ENCODE results near the gene HRCT1. TPM values are rescaled to one million over a fixed set of nuclear protein-coding genes. Genes with fewer than 3 reads are reported as not detected.

The HRCT1 gene
- total and polyA plus RNA-seq, 2 experiments from 2014 or later: not detected

DNA sequence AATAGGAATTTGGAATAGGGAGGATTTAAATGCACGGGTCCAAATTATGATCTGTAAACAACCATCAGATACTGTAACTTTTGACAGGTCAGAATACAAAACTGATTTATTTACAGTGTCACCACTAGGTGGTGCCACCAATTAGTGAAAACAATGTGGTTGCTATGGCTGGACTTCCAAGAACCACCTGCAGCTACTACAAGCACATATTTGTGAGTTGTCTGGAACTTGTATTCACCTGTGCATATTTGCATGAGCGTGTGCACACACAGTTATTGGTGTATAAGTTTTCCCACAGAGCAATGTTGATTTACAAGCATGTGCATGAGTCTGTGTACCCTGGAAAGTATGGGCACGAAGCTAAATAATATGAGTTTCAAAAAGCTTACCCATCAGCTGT lies 3.0 kb upstream of the HRCT1 start:
- Histone ChIP-seq H3K27me3 (ENCODE audit: insufficient read depth) (no peaks in the 10 kb centered on the region), H3K36me3 (ENCODE audit: insufficient read depth) (no peaks in the 10 kb centered on the region), H3K27ac (ENCODE audit: low read depth) (no peak overlapping the region), H3F3A (replicated peaks; ENCODE audit: low read depth) (no peaks in the 10 kb centered on the region), H3K4me1 (ENCODE audit: insufficient read depth) (peaks cover 8% of the 10 kb centered on the region), H3K4me3 (no peak overlapping the region), H2AFZ (no peak overlapping the region), H4K20me1 (replicated peaks; ENCODE audit: insufficient read depth) (no peaks in the 10 kb centered on the region), H3K79me2 (replicated peaks; ENCODE audit: insufficient read depth) (no peaks in the 10 kb centered on the region), H3K4me2 (no peak overlapping the region), H3K9me2 (ENCODE audit: insufficient read depth) (no peaks in the 10 kb centered on the region)
- Mint-ChIP-seq H3K27ac (no peak overlapping the region), H3K27me3 (ENCODE audit: insufficient read depth, low read depth, poor library complexity) (peaks cover 9% of the 10 kb centered on the region), H3K36me3 (ENCODE audit: low read depth) (no peaks in the 10 kb centered on the region), H3K4me3 (no peak overlapping the region), H3K4me1 (peaks cover 30% of the 10 kb centered on the region), H3K9me3 (no peaks in the 10 kb centered on the region)
- peak; percentile 12; the same call in 1 of the 3 replicates for ATAC-seq
- TF ChIP-seq, protein P1, sequence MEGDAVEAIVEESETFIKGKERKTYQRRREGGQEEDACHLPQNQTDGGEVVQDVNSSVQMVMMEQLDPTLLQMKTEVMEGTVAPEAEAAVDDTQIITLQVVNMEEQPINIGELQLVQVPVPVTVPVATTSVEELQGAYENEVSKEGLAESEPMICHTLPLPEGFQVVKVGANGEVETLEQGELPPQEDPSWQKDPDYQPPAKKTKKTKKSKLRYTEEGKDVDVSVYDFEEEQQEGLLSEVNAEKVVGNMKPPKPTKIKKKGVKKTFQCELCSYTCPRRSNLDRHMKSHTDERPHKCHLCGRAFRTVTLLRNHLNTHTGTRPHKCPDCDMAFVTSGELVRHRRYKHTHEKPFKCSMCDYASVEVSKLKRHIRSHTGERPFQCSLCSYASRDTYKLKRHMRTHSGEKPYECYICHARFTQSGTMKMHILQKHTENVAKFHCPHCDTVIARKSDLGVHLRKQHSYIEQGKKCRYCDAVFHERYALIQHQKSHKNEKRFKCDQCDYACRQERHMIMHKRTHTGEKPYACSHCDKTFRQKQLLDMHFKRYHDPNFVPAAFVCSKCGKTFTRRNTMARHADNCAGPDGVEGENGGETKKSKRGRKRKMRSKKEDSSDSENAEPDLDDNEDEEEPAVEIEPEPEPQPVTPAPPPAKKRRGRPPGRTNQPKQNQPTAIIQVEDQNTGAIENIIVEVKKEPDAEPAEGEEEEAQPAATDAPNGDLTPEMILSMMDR (conservative IDR thresholded peaks at IDR 0.05; ENCODE audit: low read depth in 2 of 2): peak; percentile 77 to 91
- no peak for TF ChIP-seq ZNF331 (CRISPR knock-in tag; IDR thresholded peaks at IDR 0.05; ENCODE audit: low read depth)
- TF ChIP-seq, protein P2, sequence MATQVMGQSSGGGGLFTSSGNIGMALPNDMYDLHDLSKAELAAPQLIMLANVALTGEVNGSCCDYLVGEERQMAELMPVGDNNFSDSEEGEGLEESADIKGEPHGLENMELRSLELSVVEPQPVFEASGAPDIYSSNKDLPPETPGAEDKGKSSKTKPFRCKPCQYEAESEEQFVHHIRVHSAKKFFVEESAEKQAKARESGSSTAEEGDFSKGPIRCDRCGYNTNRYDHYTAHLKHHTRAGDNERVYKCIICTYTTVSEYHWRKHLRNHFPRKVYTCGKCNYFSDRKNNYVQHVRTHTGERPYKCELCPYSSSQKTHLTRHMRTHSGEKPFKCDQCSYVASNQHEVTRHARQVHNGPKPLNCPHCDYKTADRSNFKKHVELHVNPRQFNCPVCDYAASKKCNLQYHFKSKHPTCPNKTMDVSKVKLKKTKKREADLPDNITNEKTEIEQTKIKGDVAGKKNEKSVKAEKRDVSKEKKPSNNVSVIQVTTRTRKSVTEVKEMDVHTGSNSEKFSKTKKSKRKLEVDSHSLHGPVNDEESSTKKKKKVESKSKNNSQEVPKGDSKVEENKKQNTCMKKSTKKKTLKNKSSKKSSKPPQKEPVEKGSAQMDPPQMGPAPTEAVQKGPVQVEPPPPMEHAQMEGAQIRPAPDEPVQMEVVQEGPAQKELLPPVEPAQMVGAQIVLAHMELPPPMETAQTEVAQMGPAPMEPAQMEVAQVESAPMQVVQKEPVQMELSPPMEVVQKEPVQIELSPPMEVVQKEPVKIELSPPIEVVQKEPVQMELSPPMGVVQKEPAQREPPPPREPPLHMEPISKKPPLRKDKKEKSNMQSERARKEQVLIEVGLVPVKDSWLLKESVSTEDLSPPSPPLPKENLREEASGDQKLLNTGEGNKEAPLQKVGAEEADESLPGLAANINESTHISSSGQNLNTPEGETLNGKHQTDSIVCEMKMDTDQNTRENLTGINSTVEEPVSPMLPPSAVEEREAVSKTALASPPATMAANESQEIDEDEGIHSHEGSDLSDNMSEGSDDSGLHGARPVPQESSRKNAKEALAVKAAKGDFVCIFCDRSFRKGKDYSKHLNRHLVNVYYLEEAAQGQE (IDR thresholded peaks at IDR 0.05; ENCODE audit: unreplicated experiment): no peak
- TF ChIP-seq CREB1 (CRISPR knock-in tag; IDR thresholded peaks at IDR 0.05; ENCODE audit: low read depth): no peak
- peak; percentile 77 for DNase-seq (ENCODE audit: low spot score)

DNA sequence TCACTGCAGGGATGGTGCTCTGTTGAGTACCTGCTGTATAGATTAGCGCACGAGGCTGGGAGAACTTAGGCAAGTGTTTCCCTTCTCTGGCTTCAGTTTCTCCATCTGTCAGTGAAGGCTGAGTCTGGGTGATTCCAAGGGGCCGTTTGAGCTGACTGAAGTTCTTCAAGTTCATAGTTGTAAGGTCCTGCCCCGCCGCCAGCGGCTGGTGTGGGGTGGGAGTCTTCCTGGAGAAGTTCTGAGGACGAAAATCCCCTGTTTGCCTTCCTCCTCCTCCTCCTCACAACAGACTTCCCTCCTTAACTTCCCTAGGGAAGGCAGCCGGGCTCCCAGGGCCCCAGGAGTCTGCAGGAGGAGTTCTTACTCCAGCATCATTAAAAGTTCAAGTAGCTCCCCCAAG lies 1.7 kb upstream of the HRCT1 start:
- H3K27ac Mint-ChIP-seq: no peak overlapping the region
- Histone ChIP-seq H3K27ac (ENCODE audit: low read depth) (no peak overlapping the region), H3K79me2 (replicated peaks; ENCODE audit: insufficient read depth) (no peaks in the 10 kb centered on the region), H2AFZ (no peak overlapping the region; the same call in 1 of the 2 replicates), H3K27me3 (ENCODE audit: insufficient read depth) (no peaks in the 10 kb centered on the region), H3K4me3 (no peak overlapping the region), H3F3A (replicated peaks; ENCODE audit: low read depth) (no peaks in the 10 kb centered on the region), H3K9me2 (ENCODE audit: insufficient read depth) (no peaks in the 10 kb centered on the region), H4K20me1 (replicated peaks; ENCODE audit: insufficient read depth) (no peaks in the 10 kb centered on the region), H3K36me3 (ENCODE audit: insufficient read depth) (no peaks in the 10 kb centered on the region), H3K4me2 (no peak overlapping the region), H3K4me1 (ENCODE audit: insufficient read depth) (peaks cover 20% of the 10 kb centered on the region)
- no peak for DNase-seq (ENCODE audit: low spot score)
- no peaks in the 10 kb centered on the region for H3K9me3 Mint-ChIP-seq
- H3K4me3 Mint-ChIP-seq: no peak overlapping the region
- peaks cover 11% of the 10 kb centered on the region for H3K27me3 Mint-ChIP-seq (ENCODE audit: insufficient read depth, low read depth, poor library complexity)
- H3K4me1 Mint-ChIP-seq: peaks cover 43% of the 10 kb centered on the region
- ATAC-seq: no peak
- H3K36me3 Mint-ChIP-seq (ENCODE audit: low read depth): no peaks in the 10 kb centered on the region
- TF ChIP-seq ZNF331 (CRISPR knock-in tag; IDR thresholded peaks at IDR 0.05; ENCODE audit: low read depth) (no peak), EZH2 (IDR thresholded peaks at IDR 0.05; ENCODE audit: low read depth, unreplicated experiment) (no peak), EZH2phosphoT487 (IDR thresholded peaks at IDR 0.05; ENCODE audit: unreplicated experiment) (no peak), STAT1 (IDR thresholded peaks at IDR 0.05; ENCODE audit: unreplicated experiment) (no peak), JUNB (IDR thresholded peaks at IDR 0.05; ENCODE audit: unreplicated experiment) (no peak), CREB1 (CRISPR knock-in tag; IDR thresholded peaks at IDR 0.05; ENCODE audit: low read depth) (no peak)
- TF ChIP-seq, protein P2 (IDR thresholded peaks at IDR 0.05; ENCODE audit: unreplicated experiment): no peak
